GM23338 (cell line): Measurements from ENCODE around the gene PUDP. TPM values are rescaled to one million over a fixed set of nuclear protein-coding genes. Genes with fewer than 3 reads are reported as not detected.

ENCODE experiments used
- ATAC-seq: fragments of 200-7000 bp; cut with Tn5 transposase; 3 replicates; pipeline ENCODE4 v1.9.1; 2020
- DNase-seq: peaks from one replicate; pipeline ENCODE4 v3.0.0-alpha.2; 2015; ENCODE audit warnings: low spot score
- H2AFZ ChIP-seq: fragments of 200-600 bp; sonication (generic); 2 replicates; pipeline ENCODE4 v1.8.0; 2016; ENCODE audit warnings: antibody characterized with exemption, mild to moderate bottlenecking, moderate library complexity
- H3F3A ChIP-seq: fragments of 200-600 bp; sonication (generic); replicated peaks from 2 replicates; pipeline ENCODE4 v1.8.0; 2017; ENCODE audit warnings: antibody characterized with exemption, mixed run types, low read depth
- H3K27ac ChIP-seq: fragments of 200-600 bp; sonication (generic); 2 replicates; pipeline ENCODE4 v1.6.1; 2016; ENCODE audit warnings: low read depth
- H3K27me3 ChIP-seq: fragments of 200-600 bp; sonication (generic); 2 replicates; pipeline ENCODE4 v1.8.0; 2016; ENCODE audit warnings: mild to moderate bottlenecking, mixed run types, moderate library complexity; ENCODE audit not compliant: insufficient read depth
- H3K36me3 ChIP-seq: fragments of 200-600 bp; sonication (generic); 2 replicates; pipeline ENCODE4 v1.8.0; 2016; ENCODE audit warnings: mild to moderate bottlenecking; ENCODE audit not compliant: insufficient read depth
- H3K4me1 ChIP-seq: fragments of 200-600 bp; sonication (generic); 2 replicates; pipeline ENCODE4 v1.8.0; 2016; ENCODE audit warnings: mild to moderate bottlenecking, moderate library complexity; ENCODE audit not compliant: insufficient read depth
- H3K4me2 ChIP-seq: fragments of 200-600 bp; sonication (generic); 2 replicates; pipeline ENCODE4 v1.7.1; 2017; ENCODE audit warnings: mixed run types
- H3K4me3 ChIP-seq: fragments of 200-600 bp; sonication (generic); 2 replicates; pipeline ENCODE4 v1.6.1; 2016; ENCODE audit warnings: mixed run types
- H3K79me2 ChIP-seq: fragments of 200-600 bp; sonication (generic); replicated peaks from 2 replicates; pipeline ENCODE4 v1.8.0; 2017; ENCODE audit warnings: mild to moderate bottlenecking; ENCODE audit not compliant: insufficient read depth
- H3K9me2 ChIP-seq: fragments of 200-600 bp; sonication (generic); 2 replicates; pipeline ENCODE4 v1.8.0; 2017; ENCODE audit not compliant: insufficient read depth
- H4K20me1 ChIP-seq: fragments of 200-600 bp; sonication (generic); replicated peaks from 2 replicates; pipeline ENCODE4 v1.8.0; 2017; ENCODE audit warnings: mild to moderate bottlenecking; ENCODE audit not compliant: insufficient read depth
- H3K27ac Mint-ChIP-seq: 2 replicates; pipeline ENCODE4 v1.8.0; 2020; ENCODE audit warnings: inconsistent platforms, mild to moderate bottlenecking, moderate library complexity, mixed read lengths
- H3K27me3 Mint-ChIP-seq: 3 replicates; pipeline ENCODE4 v1.8.0; 2022; ENCODE audit warnings: low read depth, mild to moderate bottlenecking, moderate library complexity, mixed read lengths, inconsistent platforms; ENCODE audit not compliant: insufficient read depth, poor library complexity
- H3K36me3 Mint-ChIP-seq: 3 replicates; pipeline ENCODE4 v1.8.0; 2021; ENCODE audit warnings: low read depth, mild to moderate bottlenecking, inconsistent platforms, moderate library complexity, mixed read lengths
- H3K4me1 Mint-ChIP-seq: 3 replicates; pipeline ENCODE4 v1.8.0; 2020; ENCODE audit warnings: mild to moderate bottlenecking, inconsistent platforms, mixed read lengths
- H3K4me3 Mint-ChIP-seq: 3 replicates; pipeline ENCODE4 v1.8.0; 2021; ENCODE audit warnings: moderate library complexity, mild to moderate bottlenecking, inconsistent platforms, mixed read lengths
- H3K9me3 Mint-ChIP-seq: 3 replicates; pipeline ENCODE4 v1.8.0; 2020; ENCODE audit warnings: moderate library complexity, mild to moderate bottlenecking, inconsistent platforms, mixed read lengths
- EZH2 ChIP-seq: fragments of 200-600 bp; sonication (generic); IDR thresholded peaks from one replicate; pipeline ENCODE4 v1.8.0; 2017; ENCODE audit warnings: antibody characterized with exemption, mild to moderate bottlenecking, low read depth; ENCODE audit not compliant: unreplicated experiment
- EZH2phosphoT487 ChIP-seq: fragments of 200-600 bp; sonication (generic); IDR thresholded peaks from one replicate; pipeline ENCODE4 v1.8.1; 2018; ENCODE audit warnings: antibody characterized with exemption; ENCODE audit not compliant: unreplicated experiment
- JUNB ChIP-seq: IDR thresholded peaks from one replicate; pipeline ENCODE4 v1.6.1; 2016; ENCODE audit warnings: antibody characterized with exemption; ENCODE audit not compliant: unreplicated experiment
- NANOG ChIP-seq: IDR thresholded peaks from 2 replicates; pipeline ENCODE4 v1.6.1; 2016; ENCODE audit warnings: antibody characterized with exemption, borderline replicate concordance
- REST ChIP-seq: IDR thresholded peaks from one replicate; pipeline ENCODE4 v1.6.1; 2018; ENCODE audit warnings: antibody characterized with exemption; ENCODE audit not compliant: unreplicated experiment
- STAT1 ChIP-seq: IDR thresholded peaks from one replicate; pipeline ENCODE4 v1.6.1; 2016; ENCODE audit warnings: antibody characterized with exemption; ENCODE audit not compliant: unreplicated experiment
- ZNF114 ChIP-seq: fragments of 250-450 bp; sonication (Bioruptor Pico); IDR thresholded peaks from 2 replicates; pipeline ENCODE4 v1.5.0; 2020; ENCODE audit warnings: mild to moderate bottlenecking, moderate library complexity
- ZNF331 ChIP-seq: fragments of 250-450 bp; sonication (Bioruptor Pico); IDR thresholded peaks from 2 replicates; pipeline ENCODE4 v1.5.0; 2020; ENCODE audit warnings: low read depth, mild to moderate bottlenecking, moderate library complexity
- polyA plus RNA-seq: library from polyadenylated mRNA; unstranded; fragments of >200 nt; fragmentation: Nextera tagmentation; extraction: Ambion mirVana; gene quantifications from 2 replicates; pipeline ENCODE4 v1.2.1, GENCODE V29; 2016
- total RNA-seq: library from RNA; depleted of rRNA; stranded (reverse); fragments of >200 nt; shearing (Covaris generic); gene quantifications from 2 replicates; pipeline ENCODE4 v1.2.3, GENCODE V29; 2014
- TF ChIP-seq, protein P1 (sequence below): IDR thresholded peaks from 2 replicates; pipeline ENCODE4 v1.6.1; 2016; ENCODE audit warnings: antibody characterized with exemption
- TF ChIP-seq, protein P2 (sequence below), 2 experiments: fragments of 200-600 bp in 1 of 2; sonication (generic) in 1 of 2; conservative IDR thresholded peaks; 2 replicates each; pipeline versions ENCODE4 v1.5.1 to v1.6.1; 2016 to 2017; ENCODE audit warnings: antibody characterized with exemption in 2 of 2, low read depth in 2 of 2, mild to moderate bottlenecking in 2 of 2, moderate library complexity in 1 of 2

Gene PUDP
- total and polyA plus RNA-seq, 2 experiments from 2014 or later: 17.2 to 22.4 TPM

DNA sequence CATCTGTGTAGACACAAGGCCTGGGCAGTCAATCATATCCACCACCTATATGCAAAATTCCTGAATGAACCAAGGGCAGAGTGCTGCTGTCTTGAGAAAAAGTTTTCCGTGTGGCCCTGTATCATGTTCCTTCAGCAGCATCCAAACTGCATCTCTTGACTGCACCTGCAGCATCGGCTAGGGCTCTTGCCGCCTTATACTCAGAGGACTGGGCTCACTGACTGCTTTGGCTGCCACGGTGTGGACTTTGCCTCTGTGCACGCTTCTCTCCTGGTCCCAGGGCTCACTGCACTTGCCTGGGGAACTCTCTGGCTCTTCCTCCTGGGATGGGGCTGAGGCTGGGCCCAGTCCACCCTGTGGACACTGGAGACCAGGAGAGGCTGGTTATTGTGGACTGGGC lies 39.9 kb downstream of the PUDP start:
- no peaks in the 10 kb centered on the region for H3K27me3 ChIP-seq
- no peak overlapping the region for H3K27ac Mint-ChIP-seq
- H4K20me1 ChIP-seq: no peaks in the 10 kb centered on the region
- H3F3A ChIP-seq: no peaks in the 10 kb centered on the region
- peaks cover 21% of the 10 kb centered on the region for H3K4me1 Mint-ChIP-seq
- peaks cover 11% of the 10 kb centered on the region; the same call in 1 of the 2 replicates for H3K4me1 ChIP-seq
- H3K79me2 ChIP-seq: no peaks in the 10 kb centered on the region
- no peaks in the 10 kb centered on the region for H3K36me3 ChIP-seq
- H3K4me3 ChIP-seq: no peak overlapping the region
- TF ChIP-seq JUNB (no peak), NANOG (no peak), ZNF114 (no peak), REST (no peak), ZNF331 (CRISPR knock-in tag) (no peak), EZH2 (no peak), EZH2phosphoT487 (no peak), STAT1 (no peak)
- TF ChIP-seq, protein P1, sequence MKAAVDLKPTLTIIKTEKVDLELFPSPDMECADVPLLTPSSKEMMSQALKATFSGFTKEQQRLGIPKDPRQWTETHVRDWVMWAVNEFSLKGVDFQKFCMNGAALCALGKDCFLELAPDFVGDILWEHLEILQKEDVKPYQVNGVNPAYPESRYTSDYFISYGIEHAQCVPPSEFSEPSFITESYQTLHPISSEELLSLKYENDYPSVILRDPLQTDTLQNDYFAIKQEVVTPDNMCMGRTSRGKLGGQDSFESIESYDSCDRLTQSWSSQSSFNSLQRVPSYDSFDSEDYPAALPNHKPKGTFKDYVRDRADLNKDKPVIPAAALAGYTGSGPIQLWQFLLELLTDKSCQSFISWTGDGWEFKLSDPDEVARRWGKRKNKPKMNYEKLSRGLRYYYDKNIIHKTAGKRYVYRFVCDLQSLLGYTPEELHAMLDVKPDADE: no peak
- TF ChIP-seq, protein P2, sequence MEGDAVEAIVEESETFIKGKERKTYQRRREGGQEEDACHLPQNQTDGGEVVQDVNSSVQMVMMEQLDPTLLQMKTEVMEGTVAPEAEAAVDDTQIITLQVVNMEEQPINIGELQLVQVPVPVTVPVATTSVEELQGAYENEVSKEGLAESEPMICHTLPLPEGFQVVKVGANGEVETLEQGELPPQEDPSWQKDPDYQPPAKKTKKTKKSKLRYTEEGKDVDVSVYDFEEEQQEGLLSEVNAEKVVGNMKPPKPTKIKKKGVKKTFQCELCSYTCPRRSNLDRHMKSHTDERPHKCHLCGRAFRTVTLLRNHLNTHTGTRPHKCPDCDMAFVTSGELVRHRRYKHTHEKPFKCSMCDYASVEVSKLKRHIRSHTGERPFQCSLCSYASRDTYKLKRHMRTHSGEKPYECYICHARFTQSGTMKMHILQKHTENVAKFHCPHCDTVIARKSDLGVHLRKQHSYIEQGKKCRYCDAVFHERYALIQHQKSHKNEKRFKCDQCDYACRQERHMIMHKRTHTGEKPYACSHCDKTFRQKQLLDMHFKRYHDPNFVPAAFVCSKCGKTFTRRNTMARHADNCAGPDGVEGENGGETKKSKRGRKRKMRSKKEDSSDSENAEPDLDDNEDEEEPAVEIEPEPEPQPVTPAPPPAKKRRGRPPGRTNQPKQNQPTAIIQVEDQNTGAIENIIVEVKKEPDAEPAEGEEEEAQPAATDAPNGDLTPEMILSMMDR (conservative IDR thresholded peaks at IDR 0.05; ENCODE audit: low read depth in 2 of 2): no peak
- no peaks in the 10 kb centered on the region for H3K9me2 ChIP-seq
- H3K36me3 Mint-ChIP-seq: peaks cover 13% of the 10 kb centered on the region
- H3K27me3 Mint-ChIP-seq: peaks cover 3% of the 10 kb centered on the region
- H3K4me2 ChIP-seq: no peak overlapping the region
- ATAC-seq: no peak
- no peak for DNase-seq
- no peak overlapping the region for H3K4me3 Mint-ChIP-seq
- H2AFZ ChIP-seq: no peak overlapping the region
- no peaks in the 10 kb centered on the region for H3K9me3 Mint-ChIP-seq
- H3K27ac ChIP-seq: no peak overlapping the region

DNA sequence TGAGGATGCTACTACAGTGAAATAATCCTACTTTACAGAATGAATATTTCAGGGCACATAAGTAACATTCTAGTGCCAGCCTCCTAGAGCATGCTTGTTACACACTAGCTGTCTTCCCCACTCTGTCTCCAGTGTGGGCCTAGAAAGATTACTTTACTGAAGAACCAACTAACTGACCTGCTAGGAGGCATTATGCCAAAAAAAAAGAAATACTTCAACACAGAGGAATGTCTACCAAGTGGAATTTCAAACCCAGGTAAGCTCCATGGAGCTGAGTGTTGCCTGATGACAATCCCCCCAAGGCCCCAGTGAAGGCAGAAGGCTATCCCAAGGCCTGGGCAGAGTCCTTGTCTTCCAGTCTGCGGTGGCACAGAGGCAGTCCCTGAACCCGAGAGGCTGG lies 41.3 kb downstream of the PUDP start:
- Mint-ChIP-seq H3K9me3 (no peaks in the 10 kb centered on the region), H3K27ac (no peak overlapping the region)
- no peak for TF ChIP-seq EZH2
- no peak for TF ChIP-seq STAT1
- no peak for TF ChIP-seq ZNF331 (CRISPR knock-in tag)
- no peak for TF ChIP-seq JUNB
- TF ChIP-seq, protein P2 (conservative IDR thresholded peaks at IDR 0.05; ENCODE audit: low read depth in 2 of 2): no peak
- no peak for TF ChIP-seq EZH2phosphoT487
- no peak for TF ChIP-seq REST

More for the DNA sequence above, 41.3 kb downstream of the PUDP start:
- no peak overlapping the region for H3K4me2 ChIP-seq
- no peaks in the 10 kb centered on the region for H4K20me1 ChIP-seq
- H3K4me3 ChIP-seq: no peak overlapping the region
- H3F3A ChIP-seq: no peaks in the 10 kb centered on the region
- Mint-ChIP-seq H3K27me3 (peaks cover 3% of the 10 kb centered on the region), H3K36me3 (peaks cover 13% of the 10 kb centered on the region), H3K4me1 (peaks cover 21% of the 10 kb centered on the region), H3K4me3 (no peak overlapping the region)
- no peak overlapping the region for H3K27ac ChIP-seq
- H3K36me3 ChIP-seq: no peaks in the 10 kb centered on the region
- peaks cover 11% of the 10 kb centered on the region; the same call in 1 of the 2 replicates for H3K4me1 ChIP-seq
- no peak overlapping the region for H2AFZ ChIP-seq
- ATAC-seq (no peak), DNase-seq (no peak)
- H3K27me3 ChIP-seq: no peaks in the 10 kb centered on the region
- no peaks in the 10 kb centered on the region for H3K9me2 ChIP-seq
- H3K79me2 ChIP-seq: no peaks in the 10 kb centered on the region
